Breast epithelium (tissue), 3 donors: Measurements from ENCODE around the gene STARD3.

ENCODE experiments used
- POLR2A ChIP-seq: fragments of 450-650 bp; IDR thresholded peaks from one replicate; pipeline ENCODE4 v1.6.1; 2016; ENCODE audit warnings: antibody characterized with exemption, mild to moderate bottlenecking, moderate library complexity
- POLR2AphosphoS5 ChIP-seq, 3 donors: sonication (generic); formaldehyde crosslinking; IDR thresholded peaks; one replicate each; pipeline ENCODE4 v1.6.1; 2017; ENCODE audit warnings: antibody characterized with exemption in 3 of 3
- TF ChIP-seq, protein P1 (sequence below), 3 donors: fragments of 450-650 bp; IDR thresholded peaks; one replicate each; pipeline ENCODE4 v1.5.1; 2016 to 2017; ENCODE audit warnings: antibody characterized with exemption in 3 of 3, mild to moderate bottlenecking in 3 of 3, moderate library complexity in 3 of 3

GRCh38 chr17:39702901-39703893 is 66.3 kb downstream of the STARD3 start:
- peak in 1 of 3 donors; percentile 27 for TF ChIP-seq POLR2AphosphoS5 (IDR thresholded peaks at IDR 0.05)
- TF ChIP-seq, protein P1, sequence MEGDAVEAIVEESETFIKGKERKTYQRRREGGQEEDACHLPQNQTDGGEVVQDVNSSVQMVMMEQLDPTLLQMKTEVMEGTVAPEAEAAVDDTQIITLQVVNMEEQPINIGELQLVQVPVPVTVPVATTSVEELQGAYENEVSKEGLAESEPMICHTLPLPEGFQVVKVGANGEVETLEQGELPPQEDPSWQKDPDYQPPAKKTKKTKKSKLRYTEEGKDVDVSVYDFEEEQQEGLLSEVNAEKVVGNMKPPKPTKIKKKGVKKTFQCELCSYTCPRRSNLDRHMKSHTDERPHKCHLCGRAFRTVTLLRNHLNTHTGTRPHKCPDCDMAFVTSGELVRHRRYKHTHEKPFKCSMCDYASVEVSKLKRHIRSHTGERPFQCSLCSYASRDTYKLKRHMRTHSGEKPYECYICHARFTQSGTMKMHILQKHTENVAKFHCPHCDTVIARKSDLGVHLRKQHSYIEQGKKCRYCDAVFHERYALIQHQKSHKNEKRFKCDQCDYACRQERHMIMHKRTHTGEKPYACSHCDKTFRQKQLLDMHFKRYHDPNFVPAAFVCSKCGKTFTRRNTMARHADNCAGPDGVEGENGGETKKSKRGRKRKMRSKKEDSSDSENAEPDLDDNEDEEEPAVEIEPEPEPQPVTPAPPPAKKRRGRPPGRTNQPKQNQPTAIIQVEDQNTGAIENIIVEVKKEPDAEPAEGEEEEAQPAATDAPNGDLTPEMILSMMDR (IDR thresholded peaks at IDR 0.05): no peak
- TF ChIP-seq POLR2A: no peak
